OCI-LY3 (cell line): ENCODE measurements around the gene NDUFV2.

Experiments used
- H2AFZ ChIP-seq: fragments of 200-600, 300-600 bp; shearing (Covaris generic); 2 replicates; pipeline ENCODE4 v1.6.0; 2014; ENCODE audit warnings: antibody characterized with exemption, low read depth, low read length
- H3K27ac ChIP-seq: fragments of 200-600, 300-600 bp; sonication (generic); 2 replicates; pipeline ENCODE4 v1.5.1; 2014; ENCODE audit warnings: mild to moderate bottlenecking, low read length, moderate library complexity, mixed read lengths
- H3K27me3 ChIP-seq: fragments of 200-600, 300-600 bp; sonication (generic); 2 replicates; pipeline ENCODE4 v1.6.1; 2014; ENCODE audit warnings: low read depth, low read length, mixed read lengths
- H3K36me3 ChIP-seq: fragments of 200-600, 300-600 bp; sonication (generic); replicated peaks from 2 replicates; pipeline ENCODE3; 2014; ENCODE audit warnings: low read depth, low read length, mixed read lengths
- H3K4me1 ChIP-seq: fragments of 300-600, 200-600 bp; sonication (generic); 2 replicates; pipeline ENCODE4 v1.6.1; 2014; ENCODE audit warnings: low read length, mixed read lengths
- H3K4me2 ChIP-seq: fragments of 200-600, 300-600 bp; sonication (generic); 2 replicates; pipeline ENCODE4 v1.6.1; 2014; ENCODE audit warnings: low read length, mixed read lengths
- H3K4me3 ChIP-seq: fragments of 300-600, 200-600 bp; sonication (generic); 2 replicates; pipeline ENCODE4 v1.5.1; 2014; ENCODE audit warnings: antibody characterized with exemption, mild to moderate bottlenecking, low read length, moderate library complexity
- H3K79me2 ChIP-seq: fragments of 300-600, 200-600 bp; shearing (Covaris generic); 2 replicates; pipeline ENCODE4 v1.6.1; 2014; ENCODE audit warnings: mild to moderate bottlenecking, low read length, mixed read lengths
- H3K9ac ChIP-seq: fragments of 300-600, 200-600 bp; shearing (Covaris generic); 2 replicates; pipeline ENCODE4 v1.6.0; 2014; ENCODE audit warnings: mild to moderate bottlenecking, low read length, moderate library complexity
- H3K9me3 ChIP-seq: fragments of 200-600, 300-600 bp; shearing (Covaris generic); 2 replicates; pipeline ENCODE4 v1.6.1; 2014; ENCODE audit warnings: low read length, mixed read lengths; ENCODE audit not compliant: insufficient read depth
- H4K20me1 ChIP-seq: fragments of 200-600, 300-600 bp; sonication (generic); 2 replicates; pipeline ENCODE4 v1.6.1; 2016; ENCODE audit warnings: low read length, mixed read lengths; ENCODE audit not compliant: insufficient read depth
- EZH2phosphoT487 ChIP-seq: fragments of 200-600 bp; shearing (Covaris generic); IDR thresholded peaks from 2 replicates; pipeline ENCODE4 v1.6.1; 2018; ENCODE audit warnings: antibody characterized with exemption, mixed run types, low read depth
- TF ChIP-seq, protein P1 (sequence below): fragments of 200-600, 300-600 bp; sonication (generic); IDR thresholded peaks from 2 replicates; pipeline ENCODE4 v1.5.1; 2014; ENCODE audit warnings: antibody characterized with exemption, low read length, low read depth

NDUFV2 gene

DNA sequence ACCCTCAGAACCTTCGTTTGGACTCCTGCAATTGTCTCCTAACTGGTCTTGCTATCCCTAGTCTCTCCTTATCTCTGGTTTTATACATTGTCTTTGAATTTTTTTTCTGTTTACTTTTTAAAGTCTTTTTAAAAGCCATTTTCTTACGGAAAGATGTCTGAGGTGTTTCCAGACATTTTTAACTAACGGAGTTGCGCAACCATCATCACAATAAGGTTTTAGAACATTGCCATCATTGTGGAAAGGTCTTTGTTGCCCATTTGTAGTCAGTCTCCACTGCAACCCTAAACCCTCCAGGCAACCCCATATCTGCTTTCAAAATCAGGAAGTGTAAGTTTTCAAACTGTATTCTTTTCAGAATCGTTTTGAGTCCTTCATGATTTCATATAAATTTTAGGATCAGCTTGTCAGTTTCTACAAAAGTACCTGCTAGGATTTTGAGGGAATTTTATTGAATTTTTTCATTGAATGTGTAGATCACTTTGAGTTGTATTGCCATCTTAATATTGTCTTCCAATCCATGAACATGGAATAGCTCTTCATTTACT is 80.4 kb downstream of the NDUFV2 start:
- Histone ChIP-seq H3K36me3 (peaks cover 45% of the 10 kb centered on the region), H3K9me3 (no peaks in the 10 kb centered on the region), H3K9ac (no peak overlapping the region), H3K4me2 (no peak overlapping the region), H3K27ac (no peak overlapping the region), H3K4me3 (no peak overlapping the region), H2AFZ (no peak overlapping the region), H3K79me2 (peaks cover 74% of the 10 kb centered on the region), H3K27me3 (no peaks in the 10 kb centered on the region), H3K4me1 (peaks cover 24% of the 10 kb centered on the region), H4K20me1 (peaks cover 83% of the 10 kb centered on the region)
- TF ChIP-seq, protein P1, sequence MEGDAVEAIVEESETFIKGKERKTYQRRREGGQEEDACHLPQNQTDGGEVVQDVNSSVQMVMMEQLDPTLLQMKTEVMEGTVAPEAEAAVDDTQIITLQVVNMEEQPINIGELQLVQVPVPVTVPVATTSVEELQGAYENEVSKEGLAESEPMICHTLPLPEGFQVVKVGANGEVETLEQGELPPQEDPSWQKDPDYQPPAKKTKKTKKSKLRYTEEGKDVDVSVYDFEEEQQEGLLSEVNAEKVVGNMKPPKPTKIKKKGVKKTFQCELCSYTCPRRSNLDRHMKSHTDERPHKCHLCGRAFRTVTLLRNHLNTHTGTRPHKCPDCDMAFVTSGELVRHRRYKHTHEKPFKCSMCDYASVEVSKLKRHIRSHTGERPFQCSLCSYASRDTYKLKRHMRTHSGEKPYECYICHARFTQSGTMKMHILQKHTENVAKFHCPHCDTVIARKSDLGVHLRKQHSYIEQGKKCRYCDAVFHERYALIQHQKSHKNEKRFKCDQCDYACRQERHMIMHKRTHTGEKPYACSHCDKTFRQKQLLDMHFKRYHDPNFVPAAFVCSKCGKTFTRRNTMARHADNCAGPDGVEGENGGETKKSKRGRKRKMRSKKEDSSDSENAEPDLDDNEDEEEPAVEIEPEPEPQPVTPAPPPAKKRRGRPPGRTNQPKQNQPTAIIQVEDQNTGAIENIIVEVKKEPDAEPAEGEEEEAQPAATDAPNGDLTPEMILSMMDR = no peak
- TF ChIP-seq EZH2phosphoT487 = no peak
